HCT116 (cell line): ENCODE measurements around the gene INPP4A.

Experiments
- EZH2 ChIP-seq: fragments of 200-600 bp; sonication (generic); IDR thresholded peaks from 2 replicates; pipeline ENCODE4 v1.6.1; 2017; ENCODE audit warnings: antibody characterized with exemption, mixed run types
- FOSL1 ChIP-seq: IDR thresholded peaks from 2 replicates; pipeline ENCODE4 v1.6.1; 2012; ENCODE audit warnings: low read depth
- JUND ChIP-seq: IDR thresholded peaks from 2 replicates; pipeline ENCODE4 v1.6.1; 2012
- POLR2A ChIP-seq: IDR thresholded peaks from 2 replicates; pipeline ENCODE4 v1.7.0; 2011; ENCODE audit warnings: borderline replicate concordance; ENCODE audit not compliant: insufficient read depth, insufficient read length; ENCODE audit errors: extremely low read depth
- POLR2AphosphoS5 ChIP-seq: IDR thresholded peaks from 2 replicates; pipeline ENCODE4 v1.6.1; 2011; ENCODE audit warnings: mild to moderate bottlenecking, low read depth, low read length, moderate library complexity
- REST ChIP-seq: IDR thresholded peaks from 2 replicates; pipeline ENCODE4 v1.6.1; 2012; ENCODE audit warnings: low read depth
- SP1 ChIP-seq: IDR thresholded peaks from 2 replicates; pipeline ENCODE4 v1.6.1; 2012; ENCODE audit warnings: low read depth
- SRF ChIP-seq: IDR thresholded peaks from 2 replicates; pipeline ENCODE4 v1.6.1; 2012; ENCODE audit warnings: low read depth
- TCF7L2 ChIP-seq: IDR thresholded peaks from 2 replicates; pipeline ENCODE4 v1.7.0; 2011; ENCODE audit warnings: borderline replicate concordance, inconsistent platforms; ENCODE audit not compliant: insufficient read depth, insufficient read length; ENCODE audit errors: extremely low read depth
- YY1 ChIP-seq: IDR thresholded peaks from 2 replicates; pipeline ENCODE4 v1.6.1; 2011; ENCODE audit warnings: low read length, low read depth, moderate library complexity, mild to moderate bottlenecking; ENCODE audit not compliant: insufficient replicate concordance; ENCODE audit errors: extremely low read depth
- ZFX ChIP-seq: fragments of 450-650 bp; IDR thresholded peaks from 2 replicates; pipeline ENCODE4 v1.6.1; 2017
- ZNF274 ChIP-seq: fragments of 200-500 bp; sonication (Bioruptor generic); IDR thresholded peaks from 2 replicates; pipeline ENCODE4 v1.6.1; 2014; ENCODE audit warnings: mild to moderate bottlenecking, low read depth, low read length, inconsistent platforms
- TF ChIP-seq, protein P1 (sequence below), 3 experiments: fragments of 200-600 bp in 1 of 3; sonication (generic) in 1 of 3; IDR thresholded peaks in 2 of 3; conservative IDR thresholded peaks in 1 of 3; 2 replicates each; pipeline ENCODE4 v1.5.1; 2012 to 2017; ENCODE audit warnings: low read depth in 2 of 3, low read length in 2 of 3, antibody characterized with exemption in 1 of 3, borderline replicate concordance in 1 of 3, control low read depth in 1 of 3, mild to moderate bottlenecking in 1 of 3, mixed read lengths in 1 of 3, mixed run types in 1 of 3, moderate library complexity in 1 of 3; ENCODE audit not compliant: insufficient read depth in 1 of 3
- TF ChIP-seq, protein P2 (sequence below): IDR thresholded peaks from 2 replicates; pipeline ENCODE4 v1.6.1; 2012

DNA sequence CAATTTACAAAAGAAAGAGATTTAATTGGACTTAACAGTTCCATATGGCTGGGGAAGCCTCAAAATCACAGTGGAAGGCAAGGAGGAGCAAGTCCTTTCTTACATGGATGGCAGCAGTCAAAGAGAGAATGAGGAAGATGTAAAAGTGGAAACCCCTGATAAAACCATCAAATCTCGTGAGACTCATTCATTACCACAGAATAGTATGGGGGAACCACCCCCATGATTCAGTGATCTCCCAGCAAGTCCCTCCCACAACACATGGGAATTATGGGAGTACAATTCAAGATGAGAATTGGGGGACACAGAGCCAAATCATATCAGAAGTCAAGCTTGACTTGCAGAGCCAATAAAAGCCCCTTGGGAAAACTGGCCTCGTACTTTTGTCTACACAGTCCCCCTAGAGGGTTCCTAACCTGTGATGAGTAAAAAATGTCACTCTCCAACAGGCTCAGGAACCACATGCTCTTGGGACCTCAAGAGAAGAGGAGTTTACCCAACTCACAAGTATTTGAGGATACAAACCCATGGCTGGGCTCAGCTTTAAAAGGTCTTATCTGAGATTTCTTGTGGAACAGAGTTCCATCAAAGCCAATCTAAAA is 11.2 kb upstream of the INPP4A start:
- TF ChIP-seq ZFX, result no peak
- TF ChIP-seq, protein P1, sequence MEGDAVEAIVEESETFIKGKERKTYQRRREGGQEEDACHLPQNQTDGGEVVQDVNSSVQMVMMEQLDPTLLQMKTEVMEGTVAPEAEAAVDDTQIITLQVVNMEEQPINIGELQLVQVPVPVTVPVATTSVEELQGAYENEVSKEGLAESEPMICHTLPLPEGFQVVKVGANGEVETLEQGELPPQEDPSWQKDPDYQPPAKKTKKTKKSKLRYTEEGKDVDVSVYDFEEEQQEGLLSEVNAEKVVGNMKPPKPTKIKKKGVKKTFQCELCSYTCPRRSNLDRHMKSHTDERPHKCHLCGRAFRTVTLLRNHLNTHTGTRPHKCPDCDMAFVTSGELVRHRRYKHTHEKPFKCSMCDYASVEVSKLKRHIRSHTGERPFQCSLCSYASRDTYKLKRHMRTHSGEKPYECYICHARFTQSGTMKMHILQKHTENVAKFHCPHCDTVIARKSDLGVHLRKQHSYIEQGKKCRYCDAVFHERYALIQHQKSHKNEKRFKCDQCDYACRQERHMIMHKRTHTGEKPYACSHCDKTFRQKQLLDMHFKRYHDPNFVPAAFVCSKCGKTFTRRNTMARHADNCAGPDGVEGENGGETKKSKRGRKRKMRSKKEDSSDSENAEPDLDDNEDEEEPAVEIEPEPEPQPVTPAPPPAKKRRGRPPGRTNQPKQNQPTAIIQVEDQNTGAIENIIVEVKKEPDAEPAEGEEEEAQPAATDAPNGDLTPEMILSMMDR (IDR thresholded peaks at IDR 0.05 in 2 of 3, conservative IDR thresholded peaks at IDR 0.05 in 1 of 3; ENCODE audit: borderline replicate concordance in 1 of 3, insufficient read depth in 1 of 3, low read depth in 2 of 3, low read length in 2 of 3), result no peak
- TF ChIP-seq POLR2A, result no peak
- no peak for TF ChIP-seq EZH2
- TF ChIP-seq ZNF274, result no peak
- no peak for TF ChIP-seq SP1
- no peak for TF ChIP-seq POLR2AphosphoS5
- TF ChIP-seq SRF, result no peak
- TF ChIP-seq, protein P2, sequence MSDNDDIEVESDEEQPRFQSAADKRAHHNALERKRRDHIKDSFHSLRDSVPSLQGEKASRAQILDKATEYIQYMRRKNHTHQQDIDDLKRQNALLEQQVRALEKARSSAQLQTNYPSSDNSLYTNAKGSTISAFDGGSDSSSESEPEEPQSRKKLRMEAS, result no peak
- TF ChIP-seq REST, result no peak
- no peak for TF ChIP-seq TCF7L2
- no peak for TF ChIP-seq JUND
- TF ChIP-seq YY1, result no peak
- no peak for TF ChIP-seq FOSL1
